ENCODE measurements around the gene BICC1.

The BICC1 gene

GRCh38 chr10:58755340-58755610 lies 242.6 kb downstream of the BICC1 start:
- no peaks in the 10 kb centered on the region for H3K36me3 ChIP-seq (ENCODE audit: insufficient read depth, low read length)
- no peak overlapping the region for H3K4me3 ChIP-seq (ENCODE audit: low read length, poor library complexity, severe bottlenecking)

GRCh38 chr10:58755677-58756076 lies 243.0 kb downstream of the BICC1 start:
- no peak for TF ChIP-seq CTCF (conservative IDR thresholded peaks at IDR 0.05; ENCODE audit: low read length)
- no peak overlapping the region for H3K4me2 ChIP-seq (ENCODE audit: low read depth, low read length, poor library complexity, severe bottlenecking)
- H3K36me3 ChIP-seq (ENCODE audit: insufficient read depth, low read length) = no peaks in the 10 kb centered on the region
- no peak overlapping the region for H3K4me3 ChIP-seq (ENCODE audit: low read length, poor library complexity, severe bottlenecking)
- no peaks in the 10 kb centered on the region for H4K20me1 ChIP-seq (ENCODE audit: insufficient read depth, low read length, poor library complexity, severe bottlenecking)
- H2AFZ ChIP-seq (ENCODE audit: low read length) = no peak overlapping the region
- H3K9ac ChIP-seq (ENCODE audit: low read depth, low read length, poor library complexity, severe bottlenecking) = no peak overlapping the region
- H3K79me2 ChIP-seq (ENCODE audit: insufficient read depth, low read length) = no peaks in the 10 kb centered on the region
- H3K9me2 ChIP-seq (replicated peaks; ENCODE audit: low read depth, low read length) = no peaks in the 10 kb centered on the region
- H3F3A ChIP-seq (ENCODE audit: low read depth) = no peaks in the 10 kb centered on the region
- H3K9me3 ChIP-seq (ENCODE audit: insufficient read depth, low read depth, low read length) = no peaks in the 10 kb centered on the region
- no peaks in the 10 kb centered on the region for H3K4me1 ChIP-seq (ENCODE audit: insufficient read depth, low read length, poor library complexity, severe bottlenecking)
- no peaks in the 10 kb centered on the region for H3K27me3 ChIP-seq (ENCODE audit: insufficient read depth, low read length, poor library complexity, severe bottlenecking)

More at GRCh38 chr10:58755340-58755610, 242.6 kb downstream of the BICC1 start:
- Histone ChIP-seq H3K9ac (ENCODE audit: low read depth, low read length, poor library complexity, severe bottlenecking) (no peak overlapping the region), H2AFZ (ENCODE audit: low read length) (no peak overlapping the region), H3K4me2 (ENCODE audit: low read depth, low read length, poor library complexity, severe bottlenecking) (no peak overlapping the region), H4K20me1 (ENCODE audit: insufficient read depth, low read length, poor library complexity, severe bottlenecking) (no peaks in the 10 kb centered on the region), H3K9me2 (replicated peaks; ENCODE audit: low read depth, low read length) (no peaks in the 10 kb centered on the region), H3K79me2 (ENCODE audit: insufficient read depth, low read length) (no peaks in the 10 kb centered on the region), H3K4me1 (ENCODE audit: insufficient read depth, low read length, poor library complexity, severe bottlenecking) (no peaks in the 10 kb centered on the region), H3K27me3 (ENCODE audit: insufficient read depth, low read length, poor library complexity, severe bottlenecking) (no peaks in the 10 kb centered on the region), H3F3A (ENCODE audit: low read depth) (no peaks in the 10 kb centered on the region), H3K9me3 (ENCODE audit: insufficient read depth, low read depth, low read length) (no peaks in the 10 kb centered on the region)
- TF ChIP-seq CTCF (conservative IDR thresholded peaks at IDR 0.05; ENCODE audit: low read length) (no peak), EZH2phosphoT487 (IDR thresholded peaks at IDR 0.05; ENCODE audit: borderline replicate concordance) (no peak)

GRCh38 chr10:58756130-58756719 lies 243.6 kb downstream of the BICC1 start:
- Histone ChIP-seq H3K9me2 (replicated peaks; ENCODE audit: low read depth, low read length) (no peaks in the 10 kb centered on the region), H3F3A (ENCODE audit: low read depth) (no peaks in the 10 kb centered on the region), H3K4me3 (ENCODE audit: low read length, poor library complexity, severe bottlenecking) (no peak overlapping the region), H3K36me3 (ENCODE audit: insufficient read depth, low read length) (no peaks in the 10 kb centered on the region), H3K9ac (ENCODE audit: low read depth, low read length, poor library complexity, severe bottlenecking) (no peak overlapping the region), H2AFZ (ENCODE audit: low read length) (no peak overlapping the region), H3K4me2 (ENCODE audit: low read depth, low read length, poor library complexity, severe bottlenecking) (no peak overlapping the region), H3K4me1 (ENCODE audit: insufficient read depth, low read length, poor library complexity, severe bottlenecking) (no peaks in the 10 kb centered on the region), H4K20me1 (ENCODE audit: insufficient read depth, low read length, poor library complexity, severe bottlenecking) (no peaks in the 10 kb centered on the region), H3K27me3 (ENCODE audit: insufficient read depth, low read length, poor library complexity, severe bottlenecking) (no peaks in the 10 kb centered on the region), H3K9me3 (ENCODE audit: insufficient read depth, low read depth, low read length) (no peaks in the 10 kb centered on the region), H3K79me2 (ENCODE audit: insufficient read depth, low read length) (no peaks in the 10 kb centered on the region)
- TF ChIP-seq EZH2phosphoT487 (IDR thresholded peaks at IDR 0.05; ENCODE audit: borderline replicate concordance) (no peak), CTCF (conservative IDR thresholded peaks at IDR 0.05; ENCODE audit: low read length) (no peak)
